Stimulated activated CD4-positive, alpha-beta T cell treated with anti-CD3 and anti-CD28 coated beads, Interleukin-12 subunit alpha, Interleukin-12 subunit beta, amount 100 ng/mL, for 48 hours (primary cell): ENCODE measurements around the gene ENTR1.
"Not testable (repeated sequence)": the region's sequence is repeated elsewhere in the genome, so short reads cannot be mapped to it uniquely, and the experiment has no call there.

Experiments used
- DNase-seq, 3 donors: peaks; one replicate each; pipeline ENCODE4 v3.0.0-alpha.2; 2020; ENCODE audit warnings: low read depth in 2 of 3, low spot score in 1 of 3

Gene ENTR1

DNA sequence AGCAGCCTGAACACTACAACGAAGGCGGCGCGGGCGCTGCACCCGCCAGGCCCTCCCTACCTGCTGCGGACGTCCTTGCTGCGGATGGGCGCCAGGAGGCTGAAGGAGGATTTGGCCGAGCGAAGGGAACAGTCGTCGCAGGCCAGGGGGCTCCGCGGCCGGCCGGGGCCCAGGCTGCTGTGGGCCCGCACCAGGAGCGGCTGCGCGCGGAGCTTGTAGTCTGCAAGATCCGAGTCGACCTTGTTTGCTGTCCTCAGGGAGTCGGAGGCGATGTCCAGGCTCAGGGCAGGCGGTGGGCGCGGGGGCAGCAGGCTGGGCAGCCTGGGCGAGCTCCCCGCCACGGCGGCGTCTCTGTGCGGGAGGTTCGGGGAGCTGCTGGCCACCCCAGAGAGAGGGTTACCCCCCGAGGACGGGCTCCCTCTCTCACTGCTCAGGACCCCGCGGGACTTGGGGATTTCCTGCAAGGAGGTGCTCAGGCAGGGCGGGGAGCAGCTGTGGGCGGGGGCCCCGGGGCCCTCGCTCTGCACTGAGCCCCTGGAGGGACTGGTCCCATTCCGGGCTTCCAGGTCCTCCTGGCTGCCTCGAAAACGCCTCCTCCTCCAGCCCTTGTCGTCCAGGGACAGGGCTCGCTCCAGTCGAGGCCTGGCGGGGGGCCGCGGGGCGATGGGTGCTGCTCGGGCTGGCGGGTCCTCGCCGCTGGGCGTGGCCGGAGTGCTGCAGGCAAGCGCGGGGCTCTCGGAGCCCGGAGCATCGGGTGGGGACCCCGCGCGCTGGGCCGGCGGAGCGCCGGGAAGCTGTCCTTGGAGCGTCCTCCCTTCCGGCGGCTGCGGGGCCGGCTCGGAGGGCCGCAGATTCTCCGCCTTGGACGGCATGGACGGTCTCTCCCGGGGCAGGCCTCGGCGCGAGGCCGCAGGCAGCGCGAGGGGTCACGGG, 28.4 kb upstream of the ENTR1 start:
- peak; percentile 14 to 47 (median 28) for DNase-seq

DNA sequence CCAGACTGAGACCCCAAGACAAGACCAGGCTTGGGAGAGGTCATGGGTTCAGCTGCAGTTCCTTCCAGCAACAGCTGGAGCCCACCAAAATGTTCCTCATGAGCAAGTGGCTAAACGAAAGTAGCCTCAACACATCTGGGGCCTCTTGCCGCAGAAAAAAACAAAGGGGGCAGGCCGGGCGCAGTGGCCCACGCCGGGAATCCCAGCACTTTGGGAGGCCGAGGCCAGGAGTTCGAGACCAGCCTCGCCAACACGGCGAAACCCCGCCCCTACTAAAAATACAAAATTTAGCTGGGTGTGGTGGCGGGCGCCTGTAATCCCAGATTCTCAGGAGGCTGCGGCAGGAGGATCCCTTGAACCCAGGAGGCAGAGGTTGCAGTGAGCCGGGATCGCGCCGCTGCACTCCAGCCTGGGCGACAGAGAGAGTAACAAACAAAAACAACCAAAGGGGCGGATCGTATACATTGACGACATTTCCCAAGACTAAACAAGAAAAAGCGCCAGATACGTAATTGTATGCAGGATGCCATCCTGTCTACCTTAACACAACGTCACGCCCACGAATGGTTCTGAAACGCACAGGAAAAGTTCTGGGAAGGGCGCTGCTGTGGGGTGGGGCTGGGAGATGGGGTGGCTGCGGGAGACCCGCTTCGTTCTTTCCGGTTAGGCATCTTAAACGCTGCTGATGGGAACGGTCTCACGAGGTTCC, 27.6 kb upstream of the ENTR1 start:
- DNase-seq: no peak

DNA sequence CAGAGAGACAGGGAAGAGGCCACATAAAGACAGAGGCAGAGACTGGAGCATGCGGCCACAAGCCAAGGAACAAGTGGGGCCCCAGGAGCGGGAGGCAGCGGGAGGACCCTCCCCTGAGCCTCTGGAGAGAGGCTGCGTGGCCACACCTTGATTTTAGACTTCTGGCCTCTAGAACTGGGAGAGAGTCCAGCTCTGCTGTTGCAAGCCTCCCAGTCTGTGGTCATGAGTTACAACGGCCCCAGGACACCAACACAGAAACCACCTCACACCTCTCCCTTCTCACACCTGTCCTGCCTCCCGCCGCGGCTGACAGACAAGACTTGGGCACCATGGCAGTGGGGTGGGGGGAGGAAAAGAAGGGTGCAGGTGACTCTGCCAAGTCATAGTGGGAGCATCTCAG, 27.0 kb upstream of the ENTR1 start:
- DNase-seq: no peak

- no peak for DNase-seq
These were observed 25.7 kb upstream of the ENTR1 start for GRCh38 chr9:136436055-136436634.

GRCh38 chr9:136434580-136435169, 24.3 kb upstream of the ENTR1 start:
- no peak for DNase-seq

- DNase-seq: no peak
These were observed 23.6 kb upstream of the ENTR1 start for GRCh38 chr9:136433849-136434579.

DNA sequence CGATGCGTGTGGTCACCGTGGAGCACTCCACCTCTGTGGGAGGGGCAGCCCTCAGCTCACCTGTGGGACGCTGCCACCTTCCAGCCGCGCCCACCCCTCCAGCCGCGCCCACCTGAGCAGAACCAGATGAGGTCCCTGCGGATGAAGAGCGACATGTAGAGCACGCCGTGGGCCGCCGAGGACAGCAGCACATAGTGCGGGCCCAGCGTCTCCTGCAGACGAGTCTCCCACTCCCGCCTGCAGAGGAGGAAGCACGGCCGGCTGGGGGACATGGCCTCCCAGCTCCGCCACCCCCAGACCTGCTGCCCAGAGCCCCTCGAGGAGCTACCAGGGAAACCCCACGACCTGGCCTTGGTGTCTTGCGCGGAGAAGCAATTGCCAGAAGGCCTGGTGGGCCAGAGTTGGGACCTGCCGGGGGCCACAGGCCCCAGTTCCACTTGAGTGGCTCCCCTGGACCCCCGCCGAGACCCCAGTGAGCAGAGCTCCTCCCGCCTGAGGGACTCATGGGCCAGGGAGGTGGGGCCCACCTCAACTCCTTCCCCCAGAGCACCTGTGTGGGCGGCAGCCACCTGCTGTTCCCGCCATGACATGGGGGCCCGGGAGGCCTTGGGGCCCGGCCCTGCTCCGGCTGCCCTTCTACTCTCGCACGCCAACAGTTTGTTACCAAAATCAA, 22.8 kb upstream of the ENTR1 start:
- no peak for DNase-seq

DNA sequence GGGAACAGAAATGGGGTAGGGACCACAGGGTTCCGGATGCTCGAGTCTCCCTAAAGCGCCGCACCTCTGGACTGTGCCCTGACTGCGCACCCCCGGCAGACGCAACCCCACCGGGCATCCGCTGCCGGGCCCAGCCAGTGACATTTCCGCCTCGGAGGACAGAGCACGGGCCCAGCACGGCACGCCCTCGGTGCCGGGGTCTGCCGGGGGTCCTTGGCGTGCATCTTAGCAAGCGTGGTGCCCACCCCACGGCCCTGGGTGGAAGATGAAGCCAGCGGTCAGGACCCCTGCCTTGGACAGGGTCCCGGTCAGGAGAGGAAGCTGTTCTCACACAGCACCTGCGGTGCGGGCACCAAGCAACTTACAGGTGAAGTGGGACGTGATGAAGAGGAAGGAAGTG, 22.2 kb upstream of the ENTR1 start:
- no peak for DNase-seq

- no peak for DNase-seq
These were observed 21.5 kb upstream of the ENTR1 start for GRCh38 chr9:136431782-136432350.

DNA sequence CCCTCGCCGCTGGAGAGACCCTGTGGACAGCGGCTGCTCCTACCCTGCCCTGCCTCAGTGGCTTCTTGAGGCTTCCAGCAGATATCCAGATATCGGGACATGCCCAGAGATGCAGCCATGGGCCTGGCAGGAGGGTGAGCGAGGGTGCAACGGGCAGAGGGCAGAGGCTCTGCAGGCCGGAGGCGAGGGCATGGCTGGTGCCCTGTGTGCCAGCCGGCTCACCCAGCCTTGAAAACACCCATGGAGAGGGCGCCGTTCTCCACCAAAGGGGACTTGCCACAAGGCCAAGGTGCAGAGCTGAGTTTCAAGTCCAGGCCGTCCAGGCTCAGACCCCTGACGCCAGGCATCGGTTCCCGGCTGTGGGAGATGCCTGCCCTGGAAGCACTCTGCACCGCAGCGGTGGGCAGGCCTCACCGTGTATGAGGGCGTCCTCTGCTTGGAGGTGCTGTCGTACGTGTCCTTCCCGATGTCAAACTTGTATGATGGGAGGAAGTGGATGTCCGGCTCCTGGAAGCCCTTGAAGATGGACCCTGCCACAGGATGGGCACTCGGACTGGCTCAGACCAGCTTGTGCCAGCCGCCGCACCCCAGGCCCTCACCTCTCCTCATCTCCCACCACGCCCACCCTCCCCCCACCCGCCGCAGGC, 20.3 kb upstream of the ENTR1 start:
- DNase-seq: no peak

- DNase-seq: no peak
These were observed 19.5 kb upstream of the ENTR1 start for GRCh38 chr9:136429683-136430491.

GRCh38 chr9:136429075-136429628, 18.7 kb upstream of the ENTR1 start:
- DNase-seq: no peak

DNA sequence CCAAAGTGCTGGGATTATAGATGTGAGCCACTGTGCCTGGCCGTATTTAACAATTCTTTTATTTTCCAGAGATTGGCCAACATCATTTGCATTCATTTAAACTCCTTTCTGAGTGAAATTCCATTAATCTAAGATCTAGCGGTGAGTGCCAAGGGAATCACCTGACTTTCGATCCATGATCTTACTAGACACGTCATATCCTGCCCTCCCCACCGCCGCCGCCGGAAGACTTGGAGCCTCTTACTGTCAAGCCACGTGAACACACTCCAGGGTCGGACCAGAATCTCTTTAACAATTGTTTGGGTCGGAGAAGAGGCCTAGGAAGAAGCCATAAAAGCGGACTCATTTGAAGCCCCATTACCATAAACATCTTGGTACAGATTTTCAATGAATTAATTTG, 16.4 kb upstream of the ENTR1 start:
- DNase-seq: no peak

DNA sequence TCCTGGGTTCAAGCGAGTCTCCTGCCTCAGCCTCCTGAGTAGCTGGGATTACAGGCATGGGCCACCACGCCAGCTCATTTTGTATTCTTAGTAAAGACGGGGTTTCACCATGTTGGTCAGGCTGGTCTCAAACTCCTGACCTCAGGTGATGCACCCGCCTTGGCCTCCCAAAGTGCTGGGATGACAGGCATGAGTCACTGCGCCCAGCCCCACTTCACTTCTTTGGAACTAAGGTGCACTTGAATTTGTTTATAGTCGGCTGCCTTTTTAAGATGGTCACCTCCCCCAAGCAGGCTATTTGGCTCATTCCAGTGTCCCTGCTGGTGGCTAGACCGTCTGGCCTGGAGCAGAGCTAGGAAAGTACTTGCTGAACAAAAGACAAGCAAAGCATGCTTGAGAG, 15.0 kb upstream of the ENTR1 start:
- DNase-seq: not testable (repeated sequence)

- no peak for DNase-seq
These were observed 14.4 kb upstream of the ENTR1 start for GRCh38 chr9:136424750-136425362.

DNA sequence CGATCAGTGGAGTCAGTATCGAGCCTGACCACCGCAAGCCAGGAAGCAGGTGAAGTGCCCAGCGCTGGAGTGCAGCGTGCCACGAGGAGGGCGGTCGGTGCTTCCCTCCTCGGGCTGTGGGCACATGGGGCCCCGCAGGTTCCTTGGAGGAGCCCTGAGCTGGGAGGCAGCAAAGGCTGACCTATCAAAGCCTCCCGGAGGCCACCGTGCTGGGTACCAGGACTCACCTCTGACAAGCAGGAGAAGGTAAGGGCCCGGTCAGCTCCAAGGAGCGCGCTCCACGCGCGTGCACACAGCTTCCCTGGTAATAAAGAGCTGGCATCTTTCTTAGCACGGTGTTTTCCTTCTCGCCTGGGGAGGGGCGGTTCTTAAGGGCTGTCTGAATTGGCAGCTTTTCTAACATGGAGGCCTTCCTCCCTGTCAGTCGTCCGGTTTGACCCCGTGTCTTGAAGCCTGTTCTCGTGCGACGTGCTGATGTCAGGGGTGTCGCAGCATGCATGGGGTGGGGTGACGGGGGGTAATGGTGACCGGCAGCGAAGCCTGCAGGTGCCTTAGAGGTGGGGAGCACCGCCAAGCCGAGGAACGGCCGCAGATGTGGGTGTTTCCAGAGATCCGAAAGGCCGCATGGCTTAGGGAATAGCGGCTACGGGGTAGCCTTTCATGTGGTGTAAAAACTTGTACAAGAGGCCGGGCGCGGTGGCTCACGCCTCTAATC, 13.2 kb upstream of the ENTR1 start:
- no peak for DNase-seq

GRCh38 chr9:136422876-136423275, 12.5 kb upstream of the ENTR1 start:
- no peak for DNase-seq
